ENCODE measurements around the gene NFIA.

NFIA gene

DNA sequence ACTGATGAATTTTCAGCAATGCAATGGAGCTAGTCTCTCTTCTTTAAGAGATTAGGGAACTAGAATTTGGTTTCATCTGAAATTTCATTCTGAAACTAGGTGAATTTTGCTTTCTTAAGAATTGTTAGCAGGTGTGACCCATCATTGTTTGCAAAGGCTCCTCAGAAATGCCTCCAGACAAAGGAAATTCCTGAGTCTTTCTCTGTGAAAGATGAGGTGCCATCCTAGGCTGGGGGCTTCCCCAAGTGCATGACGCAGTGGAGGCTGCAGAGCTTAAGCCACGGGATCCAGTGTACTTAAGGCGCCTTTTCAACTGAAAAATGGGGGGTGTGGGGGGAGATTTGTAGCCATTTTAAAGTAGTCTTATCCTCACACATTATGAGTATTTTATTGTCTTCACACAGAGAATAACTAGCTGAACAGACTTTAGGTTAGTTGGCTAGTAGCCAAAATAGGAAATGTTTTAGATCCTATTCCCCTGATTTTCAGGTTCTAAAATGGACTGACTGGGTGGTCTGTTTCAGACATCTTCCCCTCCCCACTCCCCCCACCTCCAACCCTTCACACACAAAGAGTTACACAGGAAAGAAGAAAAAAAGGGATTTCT is 202.0 kb downstream of the NFIA start:
- DNase-seq: no peak
- H3K4me3 ChIP-seq (ENCODE audit: low read depth, low read length): no peak overlapping the region
- H3K27ac ChIP-seq: no peak overlapping the region
- TF ChIP-seq, protein P1, sequence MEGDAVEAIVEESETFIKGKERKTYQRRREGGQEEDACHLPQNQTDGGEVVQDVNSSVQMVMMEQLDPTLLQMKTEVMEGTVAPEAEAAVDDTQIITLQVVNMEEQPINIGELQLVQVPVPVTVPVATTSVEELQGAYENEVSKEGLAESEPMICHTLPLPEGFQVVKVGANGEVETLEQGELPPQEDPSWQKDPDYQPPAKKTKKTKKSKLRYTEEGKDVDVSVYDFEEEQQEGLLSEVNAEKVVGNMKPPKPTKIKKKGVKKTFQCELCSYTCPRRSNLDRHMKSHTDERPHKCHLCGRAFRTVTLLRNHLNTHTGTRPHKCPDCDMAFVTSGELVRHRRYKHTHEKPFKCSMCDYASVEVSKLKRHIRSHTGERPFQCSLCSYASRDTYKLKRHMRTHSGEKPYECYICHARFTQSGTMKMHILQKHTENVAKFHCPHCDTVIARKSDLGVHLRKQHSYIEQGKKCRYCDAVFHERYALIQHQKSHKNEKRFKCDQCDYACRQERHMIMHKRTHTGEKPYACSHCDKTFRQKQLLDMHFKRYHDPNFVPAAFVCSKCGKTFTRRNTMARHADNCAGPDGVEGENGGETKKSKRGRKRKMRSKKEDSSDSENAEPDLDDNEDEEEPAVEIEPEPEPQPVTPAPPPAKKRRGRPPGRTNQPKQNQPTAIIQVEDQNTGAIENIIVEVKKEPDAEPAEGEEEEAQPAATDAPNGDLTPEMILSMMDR (IDR thresholded peaks at IDR 0.05; ENCODE audit: low read depth, low read length, missing control alignments): no peak
- H3K36me3 ChIP-seq (replicated peaks): no peaks in the 10 kb centered on the region
- in situ Hi-C loops (cut with HindIII; ENCODE audit: low pct_ligation_motif_present, low sequenced_read_pairs): no loop called here
- no peaks in the 10 kb centered on the region for H3K27me3 ChIP-seq (replicated peaks)

- TF ChIP-seq, protein P1 (IDR thresholded peaks at IDR 0.05; ENCODE audit: low read depth, low read length, missing control alignments): no peak
- Histone ChIP-seq H3K36me3 (replicated peaks) (no peaks in the 10 kb centered on the region), H3K27ac (no peak overlapping the region), H3K4me3 (ENCODE audit: low read depth, low read length) (no peak overlapping the region), H3K27me3 (replicated peaks) (no peaks in the 10 kb centered on the region)
- DNase-seq: no peak
- in situ Hi-C loops (cut with HindIII; ENCODE audit: low pct_ligation_motif_present, low sequenced_read_pairs): no loop called here
Observed at GRCh38 chr1:61284936-61285335, 202.6 kb downstream of the NFIA start.

- DNase-seq: no peak
- in situ Hi-C loops (cut with HindIII; ENCODE audit: low pct_ligation_motif_present, low sequenced_read_pairs): no loop called here
- TF ChIP-seq, protein P1 (IDR thresholded peaks at IDR 0.05; ENCODE audit: low read depth, low read length, missing control alignments): no peak
- Histone ChIP-seq H3K27me3 (replicated peaks) (no peaks in the 10 kb centered on the region), H3K36me3 (replicated peaks) (no peaks in the 10 kb centered on the region), H3K4me3 (ENCODE audit: low read depth, low read length) (no peak overlapping the region), H3K27ac (no peak overlapping the region)
Observed at GRCh38 chr1:61285371-61285885, 203.1 kb downstream of the NFIA start.

DNA sequence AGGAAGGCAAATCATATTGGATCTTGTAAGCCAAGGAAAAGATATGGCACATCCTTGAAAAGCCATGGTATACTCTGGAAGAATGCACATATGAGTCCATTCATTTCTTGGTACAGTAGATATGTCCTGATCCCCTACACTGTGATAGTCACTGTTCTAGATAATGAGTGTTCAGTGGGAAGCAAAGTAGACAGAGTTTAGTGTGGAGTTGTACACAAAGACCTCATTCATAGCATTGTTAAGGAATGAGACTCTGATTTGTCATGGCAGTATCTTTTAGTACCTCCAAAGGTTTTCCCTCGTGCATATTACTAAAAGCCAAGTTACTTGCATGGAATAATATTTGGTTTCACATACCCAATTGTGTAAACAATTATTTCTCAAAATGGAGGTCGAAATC is 204.7 kb downstream of the NFIA start:
- TF ChIP-seq, protein P1 (IDR thresholded peaks at IDR 0.05; ENCODE audit: low read depth, low read length, missing control alignments): no peak
- in situ Hi-C loops (cut with HindIII; ENCODE audit: low pct_ligation_motif_present, low sequenced_read_pairs): no loop called here
- Histone ChIP-seq H3K36me3 (replicated peaks) (no peaks in the 10 kb centered on the region), H3K27me3 (replicated peaks) (no peaks in the 10 kb centered on the region), H3K4me3 (ENCODE audit: low read depth, low read length) (no peak overlapping the region), H3K27ac (peak overlapping the region; percentile 93)
- DNase-seq: peak; percentile 61

DNA sequence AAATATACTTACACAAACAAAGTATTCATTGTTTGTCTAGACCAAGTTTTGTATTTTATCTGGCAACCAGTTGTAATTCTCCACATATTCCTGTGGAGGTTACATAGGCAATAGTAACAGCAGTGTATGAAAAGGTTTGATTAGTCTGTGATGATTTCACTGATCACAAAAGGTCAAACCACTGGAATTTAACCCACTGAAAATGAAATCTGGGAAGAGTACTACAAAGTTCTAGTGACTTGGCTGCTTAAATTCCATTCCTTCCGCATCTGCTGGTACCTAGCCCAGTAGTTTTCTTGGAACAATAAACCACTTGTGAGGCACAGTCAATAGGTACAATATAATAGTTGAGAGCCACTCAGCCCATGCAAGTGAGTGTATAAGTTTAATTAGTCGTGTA is 205.4 kb downstream of the NFIA start:
- no peaks in the 10 kb centered on the region for H3K27me3 ChIP-seq (replicated peaks)
- H3K36me3 ChIP-seq (replicated peaks): no peaks in the 10 kb centered on the region
- TF ChIP-seq, protein P1 (IDR thresholded peaks at IDR 0.05; ENCODE audit: low read depth, low read length, missing control alignments): no peak
- no peak overlapping the region for H3K4me3 ChIP-seq (ENCODE audit: low read depth, low read length)
- peak overlapping the region; percentile 93 for H3K27ac ChIP-seq
- in situ Hi-C loops (cut with HindIII; ENCODE audit: low pct_ligation_motif_present, low sequenced_read_pairs): no loop called here
- DNase-seq: peak; percentile 89
